HCT116 (cell line): Measurements from ENCODE around the gene RSRC1.

Experiments used
- CTCF ChIP-seq, 3 experiments: fragments of 200-600 bp in 1 of 3; sonication (generic) in 1 of 3; IDR thresholded peaks in 2 of 3; conservative IDR thresholded peaks in 1 of 3; 2 replicates each; pipeline ENCODE4 v1.5.1; 2012 to 2017; ENCODE audit warnings: low read depth in 2 of 3, low read length in 2 of 3, antibody characterized with exemption in 1 of 3, borderline replicate concordance in 1 of 3, control low read depth in 1 of 3, mild to moderate bottlenecking in 1 of 3, mixed read lengths in 1 of 3, mixed run types in 1 of 3, moderate library complexity in 1 of 3; ENCODE audit not compliant: insufficient read depth in 1 of 3
- EZH2 ChIP-seq: fragments of 200-600 bp; sonication (generic); IDR thresholded peaks from 2 replicates; pipeline ENCODE4 v1.6.1; 2017; ENCODE audit warnings: antibody characterized with exemption, mixed run types
- POLR2A ChIP-seq: IDR thresholded peaks from 2 replicates; pipeline ENCODE4 v1.7.0; 2011; ENCODE audit warnings: borderline replicate concordance; ENCODE audit not compliant: insufficient read depth, insufficient read length; ENCODE audit errors: extremely low read depth
- SP1 ChIP-seq: IDR thresholded peaks from 2 replicates; pipeline ENCODE4 v1.6.1; 2012; ENCODE audit warnings: low read depth
- YY1 ChIP-seq: IDR thresholded peaks from 2 replicates; pipeline ENCODE4 v1.6.1; 2011; ENCODE audit warnings: low read length, low read depth, moderate library complexity, mild to moderate bottlenecking; ENCODE audit not compliant: insufficient replicate concordance; ENCODE audit errors: extremely low read depth

- no peak for TF ChIP-seq EZH2
- TF ChIP-seq CTCF (IDR thresholded peaks at IDR 0.05 in 2 of 3, conservative IDR thresholded peaks at IDR 0.05 in 1 of 3; ENCODE audit: borderline replicate concordance in 1 of 3, insufficient read depth in 1 of 3, low read depth in 2 of 3, low read length in 2 of 3): no peak
- no peak for TF ChIP-seq SP1
- TF ChIP-seq YY1: no peak
- TF ChIP-seq POLR2A: no peak
Measured at GRCh38 chr3:158094235-158095110, 15.4 kb upstream of the RSRC1 start.
